Astrocyte (in vitro differentiated cells and primary cell): ENCODE results near the gene PDCD10. TPM values are rescaled to one million over a fixed set of nuclear protein-coding genes. Genes with fewer than 3 reads are reported as not detected.

ENCODE experiments used
- DNase-seq: peaks from one replicate; pipeline ENCODE4 v3.0.0-alpha.2; 2010; ENCODE audit warnings: low read depth
- FAIRE-seq: peaks from 2 replicates; lab custom pipeline; 2011; peaks lifted over from hg19 to GRCh38; lab: Jason Lieb, UNC
- H2AFZ ChIP-seq: 2 replicates; pipeline ENCODE4 v1.6.0; 2012; ENCODE audit warnings: low read depth, low read length, inconsistent platforms
- H3K27ac ChIP-seq: 2 replicates; pipeline ENCODE4 v1.5.1; 2011; ENCODE audit warnings: low read depth, low read length, inconsistent platforms
- H3K27me3 ChIP-seq: 2 replicates; pipeline ENCODE4 v1.6.0; 2011; ENCODE audit warnings: low read length, inconsistent platforms; ENCODE audit not compliant: insufficient read depth
- H3K36me3 ChIP-seq: 2 replicates; pipeline ENCODE4 v1.5.1; 2011; ENCODE audit warnings: low read length, inconsistent platforms; ENCODE audit not compliant: insufficient read depth
- H3K4me1 ChIP-seq: 2 replicates; pipeline ENCODE4 v1.5.1; 2011; ENCODE audit warnings: low read length, inconsistent platforms; ENCODE audit not compliant: insufficient read depth
- H3K4me2 ChIP-seq: 2 replicates; pipeline ENCODE4 v1.6.0; 2012; ENCODE audit warnings: low read length, inconsistent platforms
- H3K4me3 ChIP-seq: 2 replicates; pipeline ENCODE4 v1.5.1; 2011; ENCODE audit warnings: low read depth, mild to moderate bottlenecking, low read length, inconsistent platforms; ENCODE audit not compliant: insufficient read depth
- H3K79me2 ChIP-seq: 2 replicates; pipeline ENCODE4 v1.6.0; 2012; ENCODE audit warnings: mild to moderate bottlenecking, low read length, inconsistent platforms; ENCODE audit not compliant: insufficient read depth
- H3K9ac ChIP-seq: 2 replicates; pipeline ENCODE4 v1.6.0; 2012; ENCODE audit warnings: mild to moderate bottlenecking, low read length, inconsistent platforms
- H3K9me3 ChIP-seq: 2 replicates; pipeline ENCODE4 v1.5.1; 2012; ENCODE audit warnings: low read depth, mild to moderate bottlenecking, low read length, inconsistent platforms; ENCODE audit not compliant: insufficient read depth
- H4K20me1 ChIP-seq: 2 replicates; pipeline ENCODE4 v1.6.0; 2012; ENCODE audit warnings: low read length, inconsistent platforms; ENCODE audit not compliant: insufficient read depth
- H3K27ac Mint-ChIP-seq: one replicate; pipeline ENCODE4 v1.8.0; 2021; ENCODE audit warnings: mild to moderate bottlenecking, mixed read lengths; ENCODE audit not compliant: unreplicated experiment
- H3K27me3 Mint-ChIP-seq: one replicate; pipeline ENCODE4 v1.8.0; 2021; ENCODE audit warnings: low read depth, mixed read lengths; ENCODE audit not compliant: unreplicated experiment
- H3K36me3 Mint-ChIP-seq: one replicate; pipeline ENCODE4 v1.8.0; 2021; ENCODE audit warnings: low read depth, mixed read lengths; ENCODE audit not compliant: unreplicated experiment
- H3K4me1 Mint-ChIP-seq: one replicate; pipeline ENCODE4 v1.8.0; 2021; ENCODE audit warnings: low read depth, mixed read lengths; ENCODE audit not compliant: unreplicated experiment
- H3K4me3 Mint-ChIP-seq: one replicate; pipeline ENCODE4 v1.8.0; 2021; ENCODE audit warnings: mild to moderate bottlenecking, moderate library complexity, mixed read lengths; ENCODE audit not compliant: unreplicated experiment
- H3K9me3 Mint-ChIP-seq: one replicate; pipeline ENCODE4 v1.8.0; 2021; ENCODE audit warnings: mild to moderate bottlenecking, mixed read lengths; ENCODE audit not compliant: unreplicated experiment
- EZH2 ChIP-seq: IDR thresholded peaks from 2 replicates; pipeline ENCODE4 v1.6.1; 2012; ENCODE audit warnings: mild to moderate bottlenecking, low read length, inconsistent platforms; ENCODE audit not compliant: insufficient read depth
- total RNA-seq: library from RNA; stranded (reverse); gene quantifications from 2 replicates; pipeline ENCODE4 v1.2.1, GENCODE V29; 2021
- TF ChIP-seq, protein P1 (sequence below): IDR thresholded peaks from 2 replicates; pipeline ENCODE4 v1.5.1; 2011; ENCODE audit warnings: low read depth, mild to moderate bottlenecking, inconsistent platforms, low read length, moderate library complexity; ENCODE audit not compliant: insufficient read depth

The PDCD10 gene
- total RNA-seq, 1 donor from 2014 or later = 66.9 TPM

DNA sequence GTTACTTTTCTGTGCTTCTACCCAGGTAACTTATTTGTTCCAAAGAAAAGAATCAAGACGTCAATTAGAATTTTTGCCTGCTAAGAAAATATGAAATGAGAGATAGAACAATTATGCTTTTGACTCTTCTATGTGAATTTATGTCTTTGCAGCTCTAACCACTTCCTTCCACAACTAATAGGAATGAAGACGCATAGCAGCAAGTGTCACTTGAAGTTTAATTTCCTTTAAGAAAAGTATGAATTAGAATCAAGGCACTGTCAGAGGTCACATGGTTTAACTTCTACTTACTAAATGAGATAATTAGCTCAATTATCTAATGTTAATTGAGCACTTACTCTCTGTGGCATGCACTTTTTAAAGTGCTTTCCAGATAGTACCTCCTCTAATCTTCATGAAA is 84.2 kb downstream of the PDCD10 start:
- TF ChIP-seq, protein P1, sequence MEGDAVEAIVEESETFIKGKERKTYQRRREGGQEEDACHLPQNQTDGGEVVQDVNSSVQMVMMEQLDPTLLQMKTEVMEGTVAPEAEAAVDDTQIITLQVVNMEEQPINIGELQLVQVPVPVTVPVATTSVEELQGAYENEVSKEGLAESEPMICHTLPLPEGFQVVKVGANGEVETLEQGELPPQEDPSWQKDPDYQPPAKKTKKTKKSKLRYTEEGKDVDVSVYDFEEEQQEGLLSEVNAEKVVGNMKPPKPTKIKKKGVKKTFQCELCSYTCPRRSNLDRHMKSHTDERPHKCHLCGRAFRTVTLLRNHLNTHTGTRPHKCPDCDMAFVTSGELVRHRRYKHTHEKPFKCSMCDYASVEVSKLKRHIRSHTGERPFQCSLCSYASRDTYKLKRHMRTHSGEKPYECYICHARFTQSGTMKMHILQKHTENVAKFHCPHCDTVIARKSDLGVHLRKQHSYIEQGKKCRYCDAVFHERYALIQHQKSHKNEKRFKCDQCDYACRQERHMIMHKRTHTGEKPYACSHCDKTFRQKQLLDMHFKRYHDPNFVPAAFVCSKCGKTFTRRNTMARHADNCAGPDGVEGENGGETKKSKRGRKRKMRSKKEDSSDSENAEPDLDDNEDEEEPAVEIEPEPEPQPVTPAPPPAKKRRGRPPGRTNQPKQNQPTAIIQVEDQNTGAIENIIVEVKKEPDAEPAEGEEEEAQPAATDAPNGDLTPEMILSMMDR = no peak
- TF ChIP-seq EZH2 = no peak
- H3K9ac ChIP-seq = no peak overlapping the region
- Mint-ChIP-seq H3K4me3 (no peak overlapping the region), H3K9me3 (peaks cover 4% of the 10 kb centered on the region), H3K4me1 (no peaks in the 10 kb centered on the region), H3K27ac (no peak overlapping the region), H3K27me3 (no peaks in the 10 kb centered on the region), H3K36me3 (no peaks in the 10 kb centered on the region)
- no peaks in the 10 kb centered on the region for H3K79me2 ChIP-seq
- H2AFZ ChIP-seq = no peak overlapping the region
- no peak overlapping the region for H3K27ac ChIP-seq
- no peak overlapping the region for H3K4me3 ChIP-seq
- H3K27me3 ChIP-seq = no peaks in the 10 kb centered on the region
- H3K4me1 ChIP-seq = no peaks in the 10 kb centered on the region
- DNase-seq (no peak), FAIRE-seq (no peak)
- no peaks in the 10 kb centered on the region for H3K36me3 ChIP-seq
- H3K9me3 ChIP-seq = no peaks in the 10 kb centered on the region
- H4K20me1 ChIP-seq = no peaks in the 10 kb centered on the region
- no peak overlapping the region for H3K4me2 ChIP-seq

DNA sequence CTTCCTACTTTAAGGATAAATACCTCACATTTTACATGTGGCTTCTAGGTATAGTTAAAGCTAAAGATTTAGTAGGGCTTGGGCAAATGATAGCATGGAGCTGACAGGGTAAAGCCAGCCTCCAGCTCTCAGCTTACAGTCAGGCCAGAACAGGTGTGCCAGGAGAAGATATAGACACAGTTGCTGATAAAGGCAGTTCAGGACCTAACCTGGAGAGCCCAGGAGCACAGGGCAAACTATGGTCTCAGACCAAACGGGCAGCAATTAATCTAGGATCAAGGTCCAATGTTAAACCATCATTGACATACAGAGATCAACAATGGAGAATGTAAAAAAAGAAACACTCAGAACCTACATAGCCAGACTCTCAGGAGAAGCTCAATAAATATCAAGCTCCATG is 84.9 kb downstream of the PDCD10 start:
- H3K27ac ChIP-seq = no peak overlapping the region
- no peak overlapping the region for H3K4me2 ChIP-seq
- no peaks in the 10 kb centered on the region for H3K4me1 Mint-ChIP-seq
- H3K36me3 ChIP-seq = no peaks in the 10 kb centered on the region
- peaks cover 4% of the 10 kb centered on the region for H3K9me3 Mint-ChIP-seq
- DNase-seq = no peak
- H2AFZ ChIP-seq = no peak overlapping the region
- no peaks in the 10 kb centered on the region for H3K36me3 Mint-ChIP-seq
- no peaks in the 10 kb centered on the region for H3K9me3 ChIP-seq
- H3K79me2 ChIP-seq = no peaks in the 10 kb centered on the region
- no peaks in the 10 kb centered on the region for H3K4me1 ChIP-seq
- no peak overlapping the region for H3K4me3 Mint-ChIP-seq
- H3K27ac Mint-ChIP-seq = no peak overlapping the region
- H3K9ac ChIP-seq = no peak overlapping the region
- no peaks in the 10 kb centered on the region for H4K20me1 ChIP-seq
- no peak overlapping the region for H3K4me3 ChIP-seq
- FAIRE-seq = no peak
- TF ChIP-seq, protein P1 = no peak
- no peak for TF ChIP-seq EZH2
- no peaks in the 10 kb centered on the region for H3K27me3 ChIP-seq
- no peaks in the 10 kb centered on the region for H3K27me3 Mint-ChIP-seq

DNA sequence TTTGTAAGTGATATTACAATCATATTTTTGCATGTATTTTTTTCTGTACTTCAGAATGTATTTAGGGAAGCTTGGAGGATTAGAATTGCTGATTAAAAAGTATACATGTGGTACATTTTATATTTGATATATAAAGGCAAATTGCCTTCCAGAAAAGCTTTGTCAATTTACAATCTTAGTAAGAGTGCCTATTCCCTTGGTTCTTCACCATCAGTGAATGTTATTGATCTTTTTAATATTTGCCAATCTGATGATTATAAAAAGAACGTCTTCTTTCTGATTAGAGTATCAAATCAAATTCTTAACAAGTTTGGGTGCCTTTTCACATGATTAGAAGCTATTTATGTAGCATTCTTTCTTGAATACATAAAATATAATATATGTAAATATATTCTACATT is 90.1 kb downstream of the PDCD10 start:
- no peaks in the 10 kb centered on the region for H3K27me3 Mint-ChIP-seq
- H3K4me2 ChIP-seq = no peak overlapping the region
- no peaks in the 10 kb centered on the region for H3K9me3 ChIP-seq
- no peaks in the 10 kb centered on the region for H4K20me1 ChIP-seq
- no peak overlapping the region for H3K27ac Mint-ChIP-seq
- DNase-seq (no peak), FAIRE-seq (no peak)
- no peaks in the 10 kb centered on the region for H3K4me1 ChIP-seq
- no peak overlapping the region for H3K9ac ChIP-seq
- H2AFZ ChIP-seq = no peak overlapping the region
- no peak overlapping the region for H3K27ac ChIP-seq
- H3K27me3 ChIP-seq = no peaks in the 10 kb centered on the region
- peaks cover 6% of the 10 kb centered on the region for H3K9me3 Mint-ChIP-seq
- no peaks in the 10 kb centered on the region for H3K36me3 ChIP-seq
- H3K4me1 Mint-ChIP-seq = no peaks in the 10 kb centered on the region
- TF ChIP-seq, protein P1 = no peak
- no peak for TF ChIP-seq EZH2
- H3K4me3 ChIP-seq = no peak overlapping the region
- H3K79me2 ChIP-seq = no peaks in the 10 kb centered on the region
- no peaks in the 10 kb centered on the region for H3K36me3 Mint-ChIP-seq
- no peak overlapping the region for H3K4me3 Mint-ChIP-seq

Other genes with a start within 250 kb of the PDCD10 start
- gene WDR49, start 81.0 kb downstream of the PDCD10 start, total RNA-seq = 0.43 and 0.84 TPM in 2 replicates
- gene SERPINI1, start 829 bp upstream of the PDCD10 start, total RNA-seq = 34.4 and 45.0 TPM in 2 replicates